Muscle layer of colon (tissue), 2 donors: Measurements from ENCODE around the gene SULF2.

Source experiments
- H3K27ac ChIP-seq: one replicate; pipeline ENCODE4 v1.7.0; 2013; ENCODE audit warnings: low read depth, mild to moderate bottlenecking, low read length, moderate library complexity
- H3K27me3 ChIP-seq, 2 donors: one replicate each; pipeline ENCODE4 v1.7.0; 2013; ENCODE audit warnings: low read length in 2 of 2, mild to moderate bottlenecking in 2 of 2; ENCODE audit not compliant: insufficient read depth in 2 of 2, control insufficient read depth in 1 of 2
- H3K36me3 ChIP-seq: one replicate; pipeline ENCODE4 v1.7.0; 2013; ENCODE audit warnings: mild to moderate bottlenecking, low read length; ENCODE audit not compliant: insufficient read depth
- H3K4me1 ChIP-seq: one replicate; pipeline ENCODE4 v1.7.0; 2013; ENCODE audit warnings: mild to moderate bottlenecking, low read length; ENCODE audit not compliant: insufficient read depth
- H3K4me3 ChIP-seq, 2 donors: one replicate each; pipeline ENCODE4 v1.7.0; 2013; ENCODE audit warnings: low read length in 2 of 2, low read depth in 1 of 2, mild to moderate bottlenecking in 1 of 2, moderate library complexity in 1 of 2
- H3K9ac ChIP-seq: one replicate; pipeline ENCODE4 v1.7.0; 2013; ENCODE audit warnings: low read length
- H3K9me3 ChIP-seq: one replicate; pipeline ENCODE4 v1.7.0; 2013; ENCODE audit warnings: mild to moderate bottlenecking, low read length
- donor health status: abdominal sarcoma.
- donor health status: Adenocarcinoma of cecum.

The SULF2 gene

GRCh38 chr20:47610247-47610944, 174.9 kb downstream of the SULF2 start:
- H3K9me3 ChIP-seq: no peaks in the 10 kb centered on the region
- no peak overlapping the region for H3K9ac ChIP-seq
- H3K27ac ChIP-seq: no peak overlapping the region
- H3K4me1 ChIP-seq: no peaks in the 10 kb centered on the region
- no peaks in the 10 kb centered on the region for H3K36me3 ChIP-seq
- no peak overlapping the region for H3K4me3 ChIP-seq
- H3K27me3 ChIP-seq: no peaks in the 10 kb centered on the region

- Histone ChIP-seq H3K9ac (no peak overlapping the region), H3K9me3 (no peaks in the 10 kb centered on the region), H3K27me3 (no peaks in the 10 kb centered on the region), H3K4me3 (no peak overlapping the region), H3K27ac (no peak overlapping the region), H3K36me3 (no peaks in the 10 kb centered on the region), H3K4me1 (no peaks in the 10 kb centered on the region)
Measured at GRCh38 chr20:47609001-47609400, 176.3 kb downstream of the SULF2 start.
